GM12878 (cell line): ENCODE data around the gene FOXP1. TPM values are rescaled to one million over a fixed set of nuclear protein-coding genes. Genes with fewer than 3 reads are reported as not detected.

Experiments
- ATAC-seq: fragments of 200-7000 bp; cut with Tn5 transposase; 3 replicates; pipeline ENCODE4 v1.9.1; 2020; ENCODE audit warnings: mild to moderate bottlenecking, moderate library complexity
- BruUV-seq: library from RNA; stranded (reverse); fragments of 400-500 nt; replicated peaks from 2 replicates; lab custom pipeline; 2021; lab: Mats Ljungman, UMichigan
- CTCF ChIA-PET: fragments of 300-600 bp; sonication (Branson Sonifier 250); formaldehyde crosslinking; extraction: SDS; loops from one replicate; lab custom pipeline; 2021; ENCODE audit warnings: inconsistent platforms; lab: Yijun Ruan, JAX
- POLR2A ChIA-PET: fragments of 350-600 bp; formaldehyde crosslinking; extraction: SDS; loops from one replicate; lab custom pipeline; 2021; ENCODE audit warnings: inconsistent platforms; lab: Charles Lee
- RAD21 ChIA-PET: fragments of 300-600 bp; sonication (Branson Sonifier 250); formaldehyde crosslinking; loops from one replicate; lab custom pipeline; 2023; ENCODE audit warnings: antibody characterized with exemption; ENCODE audit not compliant: unreplicated experiment; lab: Charles Lee
- SMC1A ChIA-PET: fragments of 300-600 bp; sonication (Branson Sonifier 250); formaldehyde crosslinking; loops from one replicate; lab custom pipeline; 2023; ENCODE audit not compliant: unreplicated experiment, uncharacterized antibody; lab: Charles Lee
- DNase-seq: peaks from one replicate; pipeline ENCODE4 v3.0.0-alpha.2; 2011; ENCODE audit warnings: low read depth, low spot score
- FAIRE-seq: peaks from 3 replicates; lab custom pipeline; 2011; peaks lifted over from hg19 to GRCh38; lab: Jason Lieb, UNC
- H2AFZ ChIP-seq: 2 replicates; pipeline ENCODE4 v1.6.0; 2011; ENCODE audit warnings: low read depth, low read length, control low read depth; ENCODE audit not compliant: control insufficient read depth
- H3K27ac ChIP-seq: 2 replicates; pipeline ENCODE4 v1.5.1; 2011; ENCODE audit warnings: control low read depth; ENCODE audit not compliant: control insufficient read depth, insufficient read depth
- H3K27me3 ChIP-seq, 2 experiments: replicated peaks in 1 of 2; 2 replicates each; pipeline versions ENCODE4 v1.6.0 to v1.6.1; 2011; ENCODE audit warnings: low read length in 1 of 2; ENCODE audit not compliant: control insufficient read depth in 2 of 2, insufficient read depth in 2 of 2
- H3K36me3 ChIP-seq, 2 experiments: 2 replicates each; pipeline ENCODE4 v1.5.1; 2011; ENCODE audit warnings: low read length in 1 of 2; ENCODE audit not compliant: control insufficient read depth in 2 of 2, insufficient read depth in 2 of 2
- H3K4me1 ChIP-seq: 2 replicates; pipeline ENCODE4 v1.6.1; 2011; ENCODE audit warnings: mild to moderate bottlenecking, low read length, moderate library complexity, mixed read lengths; ENCODE audit not compliant: control insufficient read depth, insufficient read depth
- H3K4me2 ChIP-seq: 2 replicates; pipeline ENCODE4 v1.6.0; 2011; ENCODE audit warnings: control low read depth; ENCODE audit not compliant: control insufficient read depth, insufficient read depth
- H3K4me3 ChIP-seq: fragments of 200-600 bp; sonication (generic); 2 replicates; pipeline ENCODE4 v1.5.1; 2016
- H3K79me2 ChIP-seq: 2 replicates; pipeline ENCODE4 v1.6.0; 2011; ENCODE audit warnings: low read length; ENCODE audit not compliant: control insufficient read depth, insufficient read depth
- H3K9ac ChIP-seq: 2 replicates; pipeline ENCODE4 v1.8.0; 2011; ENCODE audit warnings: low read length, control low read depth, mixed read lengths; ENCODE audit not compliant: control insufficient read depth, insufficient read depth
- H3K9me3 ChIP-seq: replicated peaks from 3 replicates; pipeline ENCODE4 v1.5.1; 2011; ENCODE audit warnings: mild to moderate bottlenecking, low read length; ENCODE audit not compliant: control insufficient read depth, insufficient read depth
- H4K20me1 ChIP-seq: 2 replicates; pipeline ENCODE4 v1.6.0; 2011; ENCODE audit not compliant: control insufficient read depth, insufficient read depth
- ASH2L ChIP-seq: fragments of 300-600, 200-600 bp; sonication (generic); IDR thresholded peaks from 2 replicates; pipeline ENCODE4 v1.6.1; 2017; ENCODE audit warnings: low read depth, mild to moderate bottlenecking, borderline replicate concordance
- BRCA1 ChIP-seq: IDR thresholded peaks from 2 replicates; pipeline ENCODE4 v1.6.1; 2011; ENCODE audit warnings: low read depth, low read length, improper control_type of control experiment
- CEBPB ChIP-seq, 2 experiments: fragments of 150-350 bp in 1 of 2; IDR thresholded peaks; 2 replicates each; pipeline ENCODE4 v1.6.1; 2012 to 2014; ENCODE audit warnings: low read depth in 2 of 2, low read length in 2 of 2, borderline replicate concordance in 1 of 2, inconsistent platforms in 1 of 2
- E2F8 ChIP-seq: fragments of 450-650 bp; IDR thresholded peaks from 2 replicates; pipeline ENCODE4 v1.6.1; 2018; ENCODE audit warnings: mild to moderate bottlenecking, low read depth, moderate library complexity; ENCODE audit not compliant: partially characterized antibody
- ESRRA ChIP-seq: IDR thresholded peaks from 2 replicates; pipeline ENCODE4 v1.6.1; 2012; ENCODE audit warnings: mild to moderate bottlenecking, low read length, improper control_type of control experiment
- KDM1A ChIP-seq: fragments of 200-600 bp; sonication (generic); IDR thresholded peaks from 2 replicates; pipeline ENCODE4 v1.6.1; 2016; ENCODE audit warnings: borderline replicate concordance
- NR2C1 ChIP-seq: fragments of 450-650 bp; IDR thresholded peaks from 2 replicates; pipeline ENCODE4 v1.6.1; 2017; ENCODE audit warnings: antibody characterized with exemption, mild to moderate bottlenecking, moderate library complexity
- PKNOX1 ChIP-seq: fragments of 450-650 bp; IDR thresholded peaks from 2 replicates; pipeline ENCODE4 v1.6.1; 2016; ENCODE audit warnings: mild to moderate bottlenecking
- PML ChIP-seq: IDR thresholded peaks from 2 replicates; pipeline ENCODE4 v1.6.1; 2012; ENCODE audit warnings: low read length, inconsistent platforms
- RCOR1 ChIP-seq: conservative IDR thresholded peaks from 2 replicates; pipeline ENCODE4 v1.6.1; 2012; ENCODE audit warnings: low read depth, low read length, improper control_type of control experiment
- YBX1 ChIP-seq: fragments of 450-650 bp; IDR thresholded peaks from 2 replicates; pipeline ENCODE4 v1.6.1; 2016; ENCODE audit warnings: antibody characterized with exemption
- ZNF217 ChIP-seq: fragments of 450-650 bp; IDR thresholded peaks from 2 replicates; pipeline ENCODE4 v1.6.1; 2017; ENCODE audit warnings: antibody characterized with exemption, mild to moderate bottlenecking
- ZNF687 ChIP-seq: fragments of 450-650 bp; IDR thresholded peaks from 2 replicates; pipeline ENCODE4 v1.6.1; 2017; ENCODE audit warnings: mild to moderate bottlenecking, moderate library complexity
- WGBS: methylation state at CpG from one replicate; pipeline ENCODE4 v1.1.6; 2016; ENCODE audit warnings: low lambda C conversion rate; ENCODE audit not compliant: insufficient replicate concordance, insufficient coverage; ENCODE audit errors: missing lambda C conversion rate; 5-methylcytosine and 5-hydroxymethylcytosine counted together
- in situ Hi-C: fragments of 300-500 bp; cut with MboI; formaldehyde crosslinking; loops from 9 replicates; pipeline ENCODE4 v1.14.3; 2018; ENCODE audit warnings: mixed read lengths
- intact Hi-C: fragments of 100-400 bp; cut with micrococcal nuclease; formaldehyde crosslinking; loops from one replicate; pipeline ENCODE4 v1.14.2; 2022; ENCODE audit not compliant: unreplicated experiment
- polyA plus RNA-seq, 11 experiments: library from polyadenylated mRNA; depleted of rRNA in 4 of 11; unstranded in 6 of 11; stranded (reverse) in 5 of 11; fragments of >200 nt; fragmentation: Nextera tagmentation in 4 of 11; fragmentation: Illumina TruSeq in 1 of 11; extraction: Ambion mirVana in 4 of 11; extraction: Trizol in 1 of 11; gene quantifications; 1 replicate in 1 of 11; 2 replicates in 10 of 11; pipeline versions ENCODE4 v1.2.1 to v1.2.3, GENCODE V29; 2011 to 2016; ENCODE audit warnings: inconsistent platforms in 2 of 11, missing spikeins in 2 of 11, low read depth in 1 of 11
- total RNA-seq, 4 experiments: library from RNA; depleted of rRNA in 3 of 4; stranded (reverse); fragments of >200 nt in 3 of 4; fragmentation: Illumina TruSeq in 1 of 4; extraction: Trizol in 1 of 4; gene quantifications; 2 replicates each; pipeline versions ENCODE4 v1.2.1 to v1.2.3, GENCODE V29; 2013 to 2021

FOXP1 gene
- total and polyA plus RNA-seq, 10 of the 15 experiments (the other 5 are each of a cell fraction or from before 2014, with no cell fraction given) = 0.05 to 1.6 (median 0.20) TPM; not detected in 1

- TF ChIP-seq E2F8 (no peak), BRCA1 (no peak), CEBPB (IDR thresholded peaks at IDR 0.05; ENCODE audit: borderline replicate concordance in 1 of 2, low read depth in 2 of 2, low read length in 2 of 2) (no peak)
Measured at GRCh38 chr3:71247221-71247957, 336.1 kb downstream of the FOXP1 start (continued).

GRCh38 chr3:71245971-71246880, 337.3 kb downstream of the FOXP1 start:
- FAIRE-seq (no peak), ATAC-seq (no peak), DNase-seq (no peak)
- RAD21 ChIA-PET = no interaction called here
- H3K9ac ChIP-seq = no peak overlapping the region
- CTCF ChIA-PET = no interaction called here
- no peaks in the 10 kb centered on the region for H3K9me3 ChIP-seq
- no peaks in the 10 kb centered on the region for H3K27me3 ChIP-seq
- no TSS peak for BruUV-seq
- SMC1A ChIA-PET = interaction anchor here (0.7 to 1.1 kb wide), 2 partner anchors 304 to 1712 kb away, joined by 4 read pairs; no protein-coding TSS in a partner anchor
- H2AFZ ChIP-seq = no peak overlapping the region
- no peaks in the 10 kb centered on the region for H3K4me1 ChIP-seq
- no peaks in the 10 kb centered on the region for H3K79me2 ChIP-seq
- no peak overlapping the region for H3K27ac ChIP-seq
- no peaks in the 10 kb centered on the region for H3K36me3 ChIP-seq
- H3K4me2 ChIP-seq = no peak overlapping the region
- intact Hi-C loops = no loop called here
- in situ Hi-C loops = no loop called here
- H4K20me1 ChIP-seq = no peaks in the 10 kb centered on the region
- 67% methylated on average over 19 of the region's 19 CpGs for WGBS
- H3K4me3 ChIP-seq = no peak overlapping the region
- POLR2A ChIA-PET = no interaction called here
- no peak for TF ChIP-seq PML
- no peak for TF ChIP-seq ZNF687
- no peak for TF ChIP-seq YBX1
- TF ChIP-seq ASH2L = no peak
- TF ChIP-seq PKNOX1 = no peak
- no peak for TF ChIP-seq ZNF217
- no peak for TF ChIP-seq ESRRA
- no peak for TF ChIP-seq NR2C1
- no peak for TF ChIP-seq RCOR1
- no peak for TF ChIP-seq KDM1A
